HFF-Myc (cell line): ENCODE data around the gene PAX7.

Experiments used
- DNase-seq: peaks from one replicate; pipeline ENCODE4 v3.0.0-alpha.2; 2011; ENCODE audit warnings: low read depth; ENCODE audit errors: extremely low read depth
- H3K4me3 ChIP-seq: replicated peaks from 2 replicates; pipeline ENCODE4 v1.5.1; 2011; ENCODE audit warnings: low read depth, mild to moderate bottlenecking, control low read depth, low read length
- CTCF ChIP-seq: IDR thresholded peaks from 2 replicates; pipeline ENCODE4 v1.5.1; 2012; ENCODE audit warnings: mild to moderate bottlenecking, low read depth, low read length, control low read depth; ENCODE audit errors: missing control alignments

Gene PAX7

GRCh38 chr1:18712252-18712600 is 81.6 kb downstream of the PAX7 start:
- TF ChIP-seq CTCF, result no peak
- no peak overlapping the region for H3K4me3 ChIP-seq
- no peak for DNase-seq

- no peak for DNase-seq
- no peak for TF ChIP-seq CTCF
These were observed 83.9 kb downstream of the PAX7 start for GRCh38 chr1:18714404-18715175.

GRCh38 chr1:18716112-18716784 is 85.6 kb downstream of the PAX7 start:
- DNase-seq, result no peak
- no peak for TF ChIP-seq CTCF
- no peak overlapping the region for H3K4me3 ChIP-seq

More at GRCh38 chr1:18714404-18715175, 83.9 kb downstream of the PAX7 start:
- no peak overlapping the region for H3K4me3 ChIP-seq

- H3K4me3 ChIP-seq, result no peak overlapping the region
- no peak for DNase-seq
- TF ChIP-seq CTCF, result no peak
These were observed 86.4 kb downstream of the PAX7 start for GRCh38 chr1:18716785-18717678.

- TF ChIP-seq CTCF, result no peak
- DNase-seq, result no peak
- H3K4me3 ChIP-seq, result no peak overlapping the region
These were observed 89.3 kb downstream of the PAX7 start for GRCh38 chr1:18719786-18720451.

GRCh38 chr1:18721041-18721440 is 90.4 kb downstream of the PAX7 start:
- no peak overlapping the region for H3K4me3 ChIP-seq
- TF ChIP-seq CTCF, result no peak
- DNase-seq, result no peak
